Gastrocnemius medialis (tissue), 4 donors: Measurements from ENCODE around the gene BACE1. TPM values are rescaled to one million over a fixed set of nuclear protein-coding genes. Genes with fewer than 3 reads are reported as not detected.
A peak's percentile ranks its signal among the peaks of the same experiment; 100 is the strongest.
"Not testable (repeated sequence)": the region's sequence is repeated elsewhere in the genome, so short reads cannot be mapped to it uniquely, and the experiment has no call there.

Source experiments
- ATAC-seq, 2 donors: fragments of 150-250 bp; one replicate each; pipeline ENCODE4 v1.9.1; 2016
- DNase-seq, 2 donors: peaks; one replicate each; pipeline ENCODE4 v3.0.0-alpha.2; 2019
- H3K27ac ChIP-seq, 4 donors: fragments of 200-600 bp; sonication (generic); 1 replicate in 1 of 4; 2 replicates in 3 of 4; pipeline ENCODE4 v1.5.1; 2016 to 2018; ENCODE audit warnings: mild to moderate bottlenecking in 2 of 4, moderate library complexity in 1 of 4
- H3K27me3 ChIP-seq, 3 donors: fragments of 200-600 bp; sonication (generic) in 2 of 3; 1 replicate in 1 of 3; 2 replicates in 2 of 3; pipeline versions ENCODE4 v1.5.1 to v1.6.0; 2016 to 2019; ENCODE audit warnings: mild to moderate bottlenecking in 1 of 3, moderate library complexity in 1 of 3
- H3K36me3 ChIP-seq, 2 donors: fragments of 200-600 bp; sonication (generic) in 1 of 2; one replicate each; pipeline ENCODE4 v1.5.1; 2017 to 2018
- H3K4me1 ChIP-seq, 2 donors: fragments of 200-600 bp; sonication (generic) in 1 of 2; one replicate each; pipeline ENCODE4 v1.5.1; 2016 to 2017; ENCODE audit warnings: mild to moderate bottlenecking in 2 of 2
- H3K4me3 ChIP-seq, 4 donors: fragments of 200-600 bp; sonication (generic) in 3 of 4; 1 replicate in 1 of 4; 2 replicates in 3 of 4; pipeline ENCODE4 v1.5.1; 2016 to 2019; ENCODE audit warnings: mild to moderate bottlenecking in 2 of 4
- H3K9me3 ChIP-seq, 3 donors: fragments of 200-600 bp; sonication (generic) in 2 of 3; 1 replicate in 1 of 3; 2 replicates in 2 of 3; pipeline ENCODE4 v1.5.1; 2016 to 2019
- CTCF ChIP-seq, 5 experiments: fragments of 450-650 bp in 3 of 5; fragments of 200-600 bp in 2 of 5; sonication (generic) in 2 of 5; IDR thresholded peaks in 4 of 5; conservative IDR thresholded peaks in 1 of 5; 1 replicate in 4 of 5; 2 replicates in 1 of 5; pipeline ENCODE4 v1.5.1; 2016 to 2019; ENCODE audit warnings: antibody characterized with exemption in 5 of 5, mild to moderate bottlenecking in 3 of 5, moderate library complexity in 3 of 5
- POLR2A ChIP-seq, 2 donors: fragments of 450-650 bp; IDR thresholded peaks; one replicate each; pipeline ENCODE4 v1.6.1; 2017; ENCODE audit warnings: antibody characterized with exemption in 2 of 2, mild to moderate bottlenecking in 2 of 2, moderate library complexity in 2 of 2
- in situ Hi-C, 4 donors: fragments of 200-750 bp; cut with MboI; loops; one replicate each; pipeline versions ENCODE4 v1.15.0 to v1.8.0; 2017; ENCODE audit warnings: low sequenced_read_pairs in 4 of 4
- intact Hi-C: fragments of 100-400 bp; cut with DNase I; formaldehyde crosslinking; loops from one replicate; pipeline ENCODE4 v1.15.1; 2023; ENCODE audit warnings: low total_unique reads
- total RNA-seq, 4 donors: library from RNA; depleted of rRNA; stranded (reverse); fragments of >200 nt; gene quantifications; one replicate each; pipeline versions ENCODE4 v1.1.0 to v1.2.3, GENCODE V29; 2016

Gene BACE1
- total RNA-seq, 4 donors from 2014 or later = 3.6 to 18.2 (median 11.1) TPM

- Histone ChIP-seq H3K27me3 (no peaks in the 10 kb centered on the region), H3K9me3 (no peaks in the 10 kb centered on the region), H3K36me3 (no peaks in the 10 kb centered on the region), H3K4me3 (no peak overlapping the region), H3K27ac (no peak overlapping the region), H3K4me1 (peaks cover 9% of the 10 kb centered on the region in 2 donors)
- ATAC-seq = no peak
- intact Hi-C loops = no loop called here
- no peak for TF ChIP-seq CTCF (IDR thresholded peaks at IDR 0.05 in 4 of 5, conservative IDR thresholded peaks at IDR 0.05 in 1 of 5)
- TF ChIP-seq POLR2A (IDR thresholded peaks at IDR 0.05) = no peak
- in situ Hi-C loops = no loop called here
- DNase-seq = no peak
These were observed 16.8 kb upstream of the BACE1 start for GRCh38 chr11:117332843-117333242.

DNA sequence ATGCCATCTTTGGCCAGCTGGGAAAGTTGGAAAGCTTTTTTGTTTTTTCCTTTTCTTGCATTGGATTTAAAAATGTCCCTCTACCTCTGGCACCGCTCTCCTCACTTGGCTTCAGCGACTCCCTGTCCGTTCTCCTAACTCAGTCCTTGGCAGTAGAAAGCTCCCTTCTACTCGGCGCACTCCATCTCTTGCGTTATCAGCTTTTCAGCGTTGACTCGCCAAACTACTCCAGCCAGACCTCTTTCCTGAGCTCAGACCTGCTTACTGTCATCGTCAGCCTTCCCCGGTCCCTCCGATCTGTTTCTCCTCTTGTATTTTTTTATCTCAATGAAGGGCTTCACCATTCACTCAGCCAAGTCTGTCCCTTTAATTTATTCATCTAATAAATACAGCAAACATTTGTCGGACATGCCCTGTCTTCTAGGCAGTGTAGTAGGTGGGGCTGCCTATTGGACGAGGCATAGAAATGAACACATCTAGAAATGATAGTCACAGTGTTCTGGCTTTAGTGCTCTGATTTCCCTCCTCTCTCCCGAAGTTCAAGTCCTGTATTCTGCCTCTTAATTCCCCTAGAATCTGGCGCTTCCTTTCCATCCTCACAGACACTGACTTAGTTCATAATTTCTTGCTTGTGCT is 12.4 kb upstream of the BACE1 start:
- Histone ChIP-seq H3K36me3 (no peaks in the 10 kb centered on the region), H3K9me3 (no peaks in the 10 kb centered on the region), H3K4me1 (peaks cover 9% of the 10 kb centered on the region in 2 donors), H3K27ac (peak overlapping the region; percentile 85 to 91 (median 86)), H3K4me3 (peak overlapping the region; percentile 66 to 90 (median 77)), H3K27me3 (no peaks in the 10 kb centered on the region)
- TF ChIP-seq CTCF (IDR thresholded peaks at IDR 0.05 in 4 of 5, conservative IDR thresholded peaks at IDR 0.05 in 1 of 5) (no peak), POLR2A (IDR thresholded peaks at IDR 0.05) (no peak)
- ATAC-seq = peak; percentile 38 to 52
- peak in 1 of 2 donors; percentile 38 for DNase-seq
- intact Hi-C loops (loop anchor here (1.0 to 10.0 kb wide), 3 partner anchors 12 to 541 kb away; partner anchors contain the start of genes BACE1, SIDT2 and ZPR1), in situ Hi-C loops (no loop called here)

DNA sequence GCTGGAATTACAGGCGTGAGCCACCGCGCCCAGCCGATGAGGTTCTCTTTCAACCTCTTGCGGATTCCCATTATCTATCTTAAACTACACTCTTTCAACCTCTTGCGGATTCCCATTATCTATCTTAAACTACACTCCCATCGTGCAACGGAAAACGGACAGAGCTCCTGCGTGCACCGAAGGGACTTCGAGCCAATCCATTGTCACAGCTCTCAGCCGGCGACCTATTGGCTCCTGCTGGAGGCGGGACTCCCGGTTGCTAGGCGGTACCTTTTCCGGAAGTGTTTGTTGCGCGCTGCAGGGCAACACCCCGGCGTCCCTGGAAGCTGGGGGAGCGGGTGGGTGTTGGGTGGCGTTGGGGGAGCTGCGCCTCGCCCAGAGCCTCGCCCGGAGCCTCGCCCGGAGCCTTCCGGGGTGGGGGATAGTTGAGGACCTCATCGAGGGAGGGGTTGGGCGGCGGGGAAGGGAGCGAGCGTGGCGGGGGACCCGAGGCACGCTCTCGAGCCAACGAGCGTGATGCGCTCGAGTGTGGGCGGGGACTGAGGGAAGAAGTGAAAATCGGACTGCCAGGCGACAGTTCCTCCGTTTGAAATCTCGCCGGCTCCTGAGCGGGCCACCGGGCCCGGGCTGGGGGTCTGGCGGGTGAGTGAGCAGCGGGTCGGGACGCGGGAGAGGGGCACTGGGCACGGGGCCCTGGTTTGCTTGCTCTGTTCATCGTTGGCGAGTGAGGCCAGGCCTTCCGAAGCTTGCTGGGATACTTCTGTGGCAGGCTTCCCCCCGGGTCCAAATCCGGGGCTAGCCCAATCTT is 11.7 kb upstream of the BACE1 start, which contains the start of gene CEP164:
CEP164 (plus strand) TSS at position 288 of the 808 bp plus-strand sequence. CDS start 10,733 bp downstream, outside the sequence.
- in situ Hi-C loops = no loop called here
- DNase-seq (peak; percentile 94 to 95), ATAC-seq (peak; percentile 98 to 99)
- intact Hi-C loops = loop anchor here (1.0 to 10.0 kb wide), 4 partner anchors 11 to 540 kb away; partner anchors contain the start of genes BACE1, PCSK7, RNF214 and SIDT2
- no peaks in the 10 kb centered on the region for H3K9me3 ChIP-seq
- H3K36me3 ChIP-seq = no peaks in the 10 kb centered on the region
- peak within 1 kb of the TSS; percentile 66 to 90 (median 77) for H3K4me3 ChIP-seq
- peak within 1 kb of the TSS; percentile 85 to 91 (median 86) for H3K27ac ChIP-seq
- TF ChIP-seq CTCF (IDR thresholded peaks at IDR 0.05 in 4 of 5, conservative IDR thresholded peaks at IDR 0.05 in 1 of 5) (no peak), POLR2A (IDR thresholded peaks at IDR 0.05) (peak; percentile 42 to 63)
- peaks cover 9% of the 10 kb centered on the region in 2 donors for H3K4me1 ChIP-seq
- H3K27me3 ChIP-seq = no peaks in the 10 kb centered on the region

- H3K9me3 ChIP-seq, in situ Hi-C loops, DNase-seq, H3K4me1 ChIP-seq, H3K36me3 ChIP-seq, H3K27me3 ChIP-seq: not testable (repeated sequence)
- H3K27ac ChIP-seq = peak overlapping the region; percentile 85 to 91 (median 86)
- ATAC-seq = peak in 1 of 2 donors; percentile 2
- H3K4me3 ChIP-seq = peak overlapping the region; percentile 66 to 90 (median 77)
- intact Hi-C loops = loop anchor here (1.0 to 10.0 kb wide), 3 partner anchors 95 to 540 kb away; partner anchors contain the start of genes PCSK7, RNF214, SIDT2 and ZPR1
These were observed 11.2 kb upstream of the BACE1 start for GRCh38 chr11:117327255-117327566.
